ENCODE data around the gene PNPLA2. TPM values are rescaled to one million over a fixed set of nuclear protein-coding genes. Genes with fewer than 3 reads are reported as not detected.

Gene PNPLA2
- total RNA-seq, 4 donors from 2014 or later: 39.7 to 79.4 (median 58.9) TPM

DNA sequence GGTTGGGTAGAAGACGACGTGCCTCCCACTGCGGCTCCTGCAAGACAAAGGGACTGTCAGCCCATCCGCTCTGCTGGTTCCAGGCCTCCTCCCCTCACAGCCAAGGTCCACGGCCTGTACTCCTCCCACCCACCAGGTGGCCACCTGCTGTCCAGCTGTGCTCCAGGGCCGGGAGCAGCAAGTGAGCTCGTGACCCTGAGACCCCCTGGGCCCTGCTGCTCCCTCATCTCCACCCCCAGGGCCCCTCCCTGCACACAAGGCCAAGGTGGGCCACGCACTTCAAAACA lies 51.4 kb downstream of the PNPLA2 start:
- 76% methylated on average over 3 of the region's 8 CpGs; no CpG with 5 or more reads in 1 of the 2 donors for WGBS, 2 donors (ENCODE audit: low coverage in 1 of 2)
- no peak for ATAC-seq

GRCh38 chr11:870418-870817 lies 51.7 kb downstream of the PNPLA2 start:
- H3K9me3 ChIP-seq: no peaks in the 10 kb centered on the region
- H3K27me3 ChIP-seq: no peaks in the 10 kb centered on the region
- no peaks in the 10 kb centered on the region for H3K4me1 ChIP-seq
- H3K27ac ChIP-seq: no peak overlapping the region
- ATAC-seq: no peak
- H3K36me3 ChIP-seq: peaks cover 0 to 60% of the 10 kb centered on the region in 2 donors
- no CpG with 5 or more reads among the region's 8 CpGs for WGBS, 2 donors (ENCODE audit: low coverage in 1 of 2)
- TF ChIP-seq EP300 (IDR thresholded peaks at IDR 0.05) (no peak), POLR2AphosphoS5 (IDR thresholded peaks at IDR 0.05) (no peak), CTCF (IDR thresholded peaks at IDR 0.05) (no peak), POLR2A (IDR thresholded peaks at IDR 0.05) (no peak)
- H3K4me3 ChIP-seq: no peak overlapping the region

More for the DNA sequence above, 51.4 kb downstream of the PNPLA2 start:
- no peaks in the 10 kb centered on the region for H3K4me1 ChIP-seq
- TF ChIP-seq CTCF (IDR thresholded peaks at IDR 0.05) (no peak), POLR2AphosphoS5 (IDR thresholded peaks at IDR 0.05) (no peak), EP300 (IDR thresholded peaks at IDR 0.05) (no peak), POLR2A (IDR thresholded peaks at IDR 0.05) (no peak)
- H3K27me3 ChIP-seq: no peaks in the 10 kb centered on the region
- no peak overlapping the region for H3K27ac ChIP-seq
- no peak overlapping the region for H3K4me3 ChIP-seq
- no peaks in the 10 kb centered on the region for H3K9me3 ChIP-seq
- peaks cover 0 to 60% of the 10 kb centered on the region in 2 donors for H3K36me3 ChIP-seq

DNA sequence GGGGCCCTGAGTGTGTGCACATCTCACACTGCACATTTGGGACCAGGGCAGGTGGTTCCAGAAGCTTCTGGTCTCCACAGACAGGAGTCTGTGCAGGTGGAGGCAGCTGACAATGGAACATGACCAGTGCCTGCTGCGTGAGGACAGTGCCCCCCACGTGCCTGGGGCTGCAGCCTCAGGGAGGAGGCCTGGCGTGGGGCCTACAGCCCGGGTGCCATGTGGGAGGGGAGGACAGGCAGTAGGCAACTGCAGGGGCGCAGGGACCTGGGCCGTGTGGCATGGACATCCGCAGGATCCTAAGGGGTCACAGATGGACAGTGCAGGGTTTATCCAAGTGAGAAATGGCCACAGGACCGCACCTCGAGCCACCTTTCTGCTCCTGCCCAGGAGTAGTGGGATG lies 52.8 kb downstream of the PNPLA2 start:
- no peaks in the 10 kb centered on the region for H3K9me3 ChIP-seq
- no peak overlapping the region for H3K27ac ChIP-seq
- H3K36me3 ChIP-seq: peaks cover 0 to 51% of the 10 kb centered on the region in 2 donors
- no peak overlapping the region for H3K4me3 ChIP-seq
- TF ChIP-seq EP300 (IDR thresholded peaks at IDR 0.05) (no peak), POLR2AphosphoS5 (IDR thresholded peaks at IDR 0.05) (no peak), CTCF (IDR thresholded peaks at IDR 0.05) (no peak)
- no peak for ATAC-seq
- H3K27me3 ChIP-seq: no peaks in the 10 kb centered on the region
- 72% methylated on average over 5 of the region's 9 CpGs; no CpG with 5 or more reads in 1 of the 2 donors for WGBS, 2 donors (ENCODE audit: low coverage in 1 of 2)
- no peaks in the 10 kb centered on the region for H3K4me1 ChIP-seq

- Histone ChIP-seq H3K4me3 (no peak overlapping the region), H3K27ac (no peak overlapping the region), H3K27me3 (no peaks in the 10 kb centered on the region), H3K36me3 (peaks cover 0 to 43% of the 10 kb centered on the region in 2 donors), H3K9me3 (no peaks in the 10 kb centered on the region), H3K4me1 (no peaks in the 10 kb centered on the region)
- no CpG with 5 or more reads among the region's 9 CpGs for WGBS, 2 donors (ENCODE audit: low coverage in 1 of 2)
- TF ChIP-seq CTCF (IDR thresholded peaks at IDR 0.05): no peak
- TF ChIP-seq POLR2AphosphoS5 (IDR thresholded peaks at IDR 0.05): no peak
- TF ChIP-seq POLR2A (IDR thresholded peaks at IDR 0.05): no peak
- no peak for TF ChIP-seq EP300 (IDR thresholded peaks at IDR 0.05)
- ATAC-seq: no peak
Observed at GRCh38 chr11:872799-873198, 54.1 kb downstream of the PNPLA2 start.

GRCh38 chr11:873706-874105 lies 55.0 kb downstream of the PNPLA2 start:
- no peak for ATAC-seq
- Histone ChIP-seq H3K36me3 (peaks cover 0 to 43% of the 10 kb centered on the region in 2 donors), H3K27ac (no peak overlapping the region), H3K4me1 (no peaks in the 10 kb centered on the region), H3K4me3 (no peak overlapping the region), H3K27me3 (no peaks in the 10 kb centered on the region), H3K9me3 (no peaks in the 10 kb centered on the region)
- TF ChIP-seq POLR2AphosphoS5 (IDR thresholded peaks at IDR 0.05) (no peak), CTCF (IDR thresholded peaks at IDR 0.05) (no peak), EP300 (IDR thresholded peaks at IDR 0.05) (no peak), POLR2A (IDR thresholded peaks at IDR 0.05) (no peak)
- 38 to 73% methylated on average over 8 to 10 of the region's 12 CpGs for WGBS, 2 donors (ENCODE audit: low coverage in 1 of 2)

Small RNA genes lying within 50 kb of the gene (small RNA-seq; reads per million reads assigned to genes)
- 0 reads per million in 4 donors for gene SNORA52

Other genes starting within 250 kb of the PNPLA2 start
- gene PHRF1, start 242.4 kb upstream of the PNPLA2 start, total RNA-seq: 10 to 100 TPM; 18.0 to 28.0 (median 25.1) TPM
- gene IRF7, start 203.0 kb upstream of the PNPLA2 start, total RNA-seq: 10 to 100 TPM in 3 of 4 donors, 1 to 10 TPM in 1; 5.4 to 25.4 (median 13.9) TPM
- not detected for gene CDHR5, start 194.0 kb upstream of the PNPLA2 start, total RNA-seq
- not detected for gene SCT, start 191.7 kb upstream of the PNPLA2 start, total RNA-seq
- under 1 TPM in 1 of 4 donors, not detected in 3; 0.27 TPM for gene DRD4, start 181.6 kb upstream of the PNPLA2 start, total RNA-seq
- 10 to 100 TPM; 19.9 to 45.0 (median 35.0) TPM for gene DEAF1, start 123.7 kb upstream of the PNPLA2 start, total RNA-seq
- 10 to 100 TPM; 35.6 to 65.8 (median 48.6) TPM for gene TMEM80, start 123.1 kb upstream of the PNPLA2 start, total RNA-seq
- 10 to 100 TPM in 3 of 4 donors, 1 to 10 TPM in 1; 9.7 to 33.9 (median 24.0) TPM for gene EPS8L2, start 112.7 kb upstream of the PNPLA2 start, total RNA-seq
- 100 to 1,000 TPM; 161 to 201 (median 185) TPM for gene TALDO1, start 71.5 kb upstream of the PNPLA2 start, total RNA-seq
- 10 to 100 TPM; 28.9 to 33.8 (median 31.2) TPM for gene GATD1, start 41.4 kb upstream of the PNPLA2 start, total RNA-seq
- 1 to 10 TPM in 1 of 4 donors, under 1 TPM in 3; 0.17 to 2.9 (median 0.58) TPM for gene CEND1, start 28.8 kb upstream of the PNPLA2 start, total RNA-seq
- 10 to 100 TPM in 1 of 4 donors, 1 to 10 TPM in 3; 5.2 to 14.5 (median 6.9) TPM for gene SLC25A22, start 20.6 kb upstream of the PNPLA2 start, total RNA-seq
- 10 to 100 TPM in 2 of 4 donors, 1 to 10 TPM in 2; 1.6 to 23.7 (median 9.0) TPM for gene PIDD1, start 13.7 kb upstream of the PNPLA2 start, total RNA-seq
- 100 to 1,000 TPM; 165 to 880 (median 462) TPM for gene RPLP2, start 8.9 kb upstream of the PNPLA2 start, total RNA-seq
- 10 to 100 TPM in 1 of 4 donors, 1 to 10 TPM in 3; 4.1 to 10.3 (median 6.4) TPM for gene CRACR2B, start 9.0 kb downstream of the PNPLA2 start, total RNA-seq
- 100 to 1,000 TPM; 277 to 794 (median 465) TPM for gene CD151, start 14.0 kb downstream of the PNPLA2 start, total RNA-seq
- gene POLR2L, start 23.6 kb downstream of the PNPLA2 start, total RNA-seq: 10 to 100 TPM; 65.5 to 86.0 (median 71.8) TPM
- gene TSPAN4, start 23.9 kb downstream of the PNPLA2 start, total RNA-seq: 100 to 1,000 TPM in 3 of 4 donors, 10 to 100 TPM in 1; 66.5 to 115 (median 112) TPM
- 10 to 100 TPM; 36.0 to 55.3 (median 46.4) TPM for gene CHID1, start 91.9 kb downstream of the PNPLA2 start, total RNA-seq
- 10 to 100 TPM; 47.9 to 88.5 (median 61.6) TPM for gene AP2A2, start 107.0 kb downstream of the PNPLA2 start, total RNA-seq
- gene MUC6, start 217.8 kb downstream of the PNPLA2 start, total RNA-seq: under 1 TPM in 1 of 4 donors, not detected in 3; 0.77 TPM

Data from gastroesophageal sphincter (tissue), 4 donors.